Lung (tissue), 12 donors: ENCODE data around the gene RAB43. TPM values are rescaled to one million over a fixed set of nuclear protein-coding genes. Genes with fewer than 3 reads are reported as not detected.

Source experiments
- ATAC-seq: fragments of 200-7000 bp; cut with Tn5 transposase; one replicate; pipeline ENCODE4 v1.9.1; 2020; ENCODE audit warnings: moderate number of reproducible peaks; ENCODE audit not compliant: insufficient read depth, low FRiP score
- DNase-seq, 3 donors: peaks; one replicate each; pipeline ENCODE4 v3.0.0-alpha.2; 2013 to 2017
- H3K27ac ChIP-seq, 2 donors: one replicate each; pipeline ENCODE4 v1.5.1; 2013; ENCODE audit warnings: mild to moderate bottlenecking in 2 of 2, moderate library complexity in 2 of 2, control low read depth in 1 of 2, inconsistent platforms in 1 of 2, low read depth in 1 of 2, low read length in 1 of 2
- H3K27me3 ChIP-seq, 3 donors: one replicate each; pipeline ENCODE4 v1.5.1; 2013; ENCODE audit warnings: low read length in 2 of 3; ENCODE audit not compliant: control insufficient read depth in 3 of 3, insufficient read depth in 3 of 3
- H3K36me3 ChIP-seq, 4 donors: one replicate each; pipeline ENCODE4 v1.5.1; 2013; ENCODE audit warnings: low read length in 4 of 4, mild to moderate bottlenecking in 1 of 4, moderate library complexity in 1 of 4; ENCODE audit not compliant: control insufficient read depth in 4 of 4, insufficient read depth in 4 of 4
- H3K4me1 ChIP-seq, 5 donors: one replicate each; pipeline ENCODE4 v1.5.1; 2013; ENCODE audit warnings: low read length in 5 of 5, mild to moderate bottlenecking in 2 of 5, moderate library complexity in 1 of 5; ENCODE audit not compliant: control insufficient read depth in 5 of 5, insufficient read depth in 5 of 5
- H3K4me3 ChIP-seq: one replicate; pipeline ENCODE4 v1.5.1; 2013; ENCODE audit warnings: mild to moderate bottlenecking, control low read depth, moderate library complexity
- H3K9ac ChIP-seq, 2 donors: one replicate each; pipeline ENCODE4 v1.5.1; 2013; ENCODE audit warnings: low read length in 2 of 2, control low read depth in 1 of 2; ENCODE audit not compliant: insufficient read depth in 1 of 2
- H3K9me3 ChIP-seq, 4 donors: one replicate each; pipeline ENCODE4 v1.5.1; 2013; ENCODE audit warnings: low read length in 3 of 4, mild to moderate bottlenecking in 1 of 4, moderate library complexity in 1 of 4; ENCODE audit not compliant: control insufficient read depth in 4 of 4, insufficient read depth in 3 of 4
- CTCF ChIP-seq: IDR thresholded peaks from 2 replicates; pipeline ENCODE4 v1.5.1; 2012; ENCODE audit warnings: mild to moderate bottlenecking; ENCODE audit errors: control extremely low read depth, extremely low read depth
- WGBS, 2 donors: extraction: QIAGEN DNeasy Blood & Tissue Kit; methylation state at CpG; one replicate each; pipeline ENCODE4 v1.1.7; 2013; 5-methylcytosine and 5-hydroxymethylcytosine counted together
- polyA plus RNA-seq, 2 donors: library from polyadenylated mRNA; stranded (reverse); fragments of 200-250 nt; gene quantifications; one replicate each; pipeline ENCODE4 v1.2.1, GENCODE V29; 2013
- total RNA-seq, 2 donors: library from RNA; depleted of rRNA in 1 of 2; stranded (reverse); fragments of >200 nt in 1 of 2; gene quantifications; one replicate each; pipeline ENCODE4 v1.2.1, GENCODE V29; 2014 to 2021
- donor health status: control.
- donor health status: control.
- donor health status: Bipolar disorder and iron deficiency.
- donor health status: healthy.
- donor health status: DM: yes; HTN: yes; CAD: no.

Gene RAB43
- total and polyA plus RNA-seq, 4 donors: 9.4 to 32.6 (median 20.3) TPM

GRCh38 chr3:129058441-129059200 lies 63.0 kb downstream of the RAB43 start:
- no peaks in the 10 kb centered on the region for H3K9me3 ChIP-seq
- H3K27ac ChIP-seq: peak overlapping the region in 1 of 2 donors; percentile 31
- DNase-seq: peak in 1 of 3 donors; percentile 34
- ATAC-seq: no peak
- no peak for TF ChIP-seq CTCF
- H3K27me3 ChIP-seq: no peaks in the 10 kb centered on the region
- WGBS, 2 donors: 54 to 55% methylated on average over 4 of the region's 4 CpGs
- H3K4me1 ChIP-seq: peaks cover 0 to 19% (median 1%) of the 10 kb centered on the region in 5 donors
- H3K9ac ChIP-seq: peak overlapping the region in 1 of 2 donors; percentile 3
- no peak overlapping the region for H3K4me3 ChIP-seq
- no peaks in the 10 kb centered on the region for H3K36me3 ChIP-seq

DNA sequence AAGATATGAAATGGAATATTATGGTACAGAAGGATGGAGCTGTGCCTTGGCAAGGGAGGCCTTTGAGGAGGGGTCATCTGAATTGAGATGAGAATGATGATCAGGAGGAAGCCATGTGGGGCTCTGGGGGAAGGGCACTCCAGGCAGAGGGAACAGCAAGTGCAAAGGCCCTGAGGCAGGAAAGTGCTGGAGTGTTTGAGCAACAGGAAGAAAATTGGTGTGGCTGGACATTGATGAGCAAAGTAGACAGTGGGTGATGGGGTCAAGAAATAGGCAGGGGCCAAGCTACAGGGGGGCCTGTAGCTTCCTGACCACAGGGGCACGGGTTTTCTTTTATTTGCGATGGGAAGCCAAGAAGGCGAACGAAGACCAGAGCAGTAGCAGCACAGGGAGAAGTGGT lies 64.4 kb downstream of the RAB43 start:
- Histone ChIP-seq H3K9ac (no peak overlapping the region), H3K9me3 (no peaks in the 10 kb centered on the region), H3K4me1 (peaks cover 0 to 33% (median 6%) of the 10 kb centered on the region in 5 donors), H3K27me3 (no peaks in the 10 kb centered on the region), H3K27ac (no peak overlapping the region), H3K4me3 (no peak overlapping the region), H3K36me3 (no peaks in the 10 kb centered on the region)
- DNase-seq (no peak), ATAC-seq (no peak)
- 93 to 96% methylated on average over 4 of the region's 4 CpGs for WGBS, 2 donors
- no peak for TF ChIP-seq CTCF

- no peak overlapping the region for H3K9ac ChIP-seq
- DNase-seq: no peak
- H3K4me3 ChIP-seq: no peak overlapping the region
- no peak overlapping the region for H3K27ac ChIP-seq
- ATAC-seq: no peak
- H3K27me3 ChIP-seq: no peaks in the 10 kb centered on the region
- peaks cover 0 to 40% (median 10%) of the 10 kb centered on the region in 5 donors for H3K4me1 ChIP-seq
- 62 to 65% methylated on average over 9 of the region's 9 CpGs for WGBS, 2 donors
- TF ChIP-seq CTCF: no peak
- no peaks in the 10 kb centered on the region for H3K9me3 ChIP-seq
- no peaks in the 10 kb centered on the region for H3K36me3 ChIP-seq
These were observed 65.0 kb downstream of the RAB43 start for GRCh38 chr3:129056451-129057173.
